Transverse colon (tissue), 4 donors: ENCODE measurements around the gene GALM.

Experiments used
- CTCF ChIP-seq, 5 experiments: fragments of 200-600 bp in 3 of 5; fragments of 450-650 bp in 2 of 5; sonication (generic) in 3 of 5; IDR thresholded peaks; 1 replicate in 2 of 5; 2 replicates in 3 of 5; pipeline ENCODE4 v1.5.1; 2016 to 2017; ENCODE audit warnings: antibody characterized with exemption in 5 of 5, inconsistent platforms in 3 of 5, mild to moderate bottlenecking in 2 of 5, moderate library complexity in 1 of 5
- EP300 ChIP-seq: sonication (generic); formaldehyde crosslinking; IDR thresholded peaks from one replicate; pipeline ENCODE4 v1.6.1; 2017; ENCODE audit warnings: antibody characterized with exemption, low read depth
- POLR2A ChIP-seq: fragments of 450-650 bp; IDR thresholded peaks from one replicate; pipeline ENCODE4 v1.6.1; 2016; ENCODE audit warnings: antibody characterized with exemption, mild to moderate bottlenecking, moderate library complexity
- POLR2AphosphoS5 ChIP-seq, 3 donors: sonication (generic); formaldehyde crosslinking; IDR thresholded peaks; one replicate each; pipeline ENCODE4 v1.6.1; 2016; ENCODE audit warnings: antibody characterized with exemption in 3 of 3

GRCh38 chr2:38655441-38655840 is 10.5 kb upstream of the GALM start:
- TF ChIP-seq POLR2A (no peak), CTCF (IDR thresholded peaks at IDR 0.05) (no peak), EP300 (no peak), POLR2AphosphoS5 (IDR thresholded peaks at IDR 0.05) (no peak)
